Measurements from ENCODE around the gene MPL. TPM values are rescaled to one million over a fixed set of nuclear protein-coding genes. Genes with fewer than 3 reads are reported as not detected.

The MPL gene
- 0.04 and 0.08 TPM in 2 replicates for polyA plus RNA-seq (2013)

GRCh38 chr1:43337588-43337987 lies at the start of gene MPL:
Gene MPL (plus strand): TSS chr1:43337818. CDS start chr1:43337849, 31 bp downstream.
- Histone ChIP-seq H2AK5ac (ENCODE audit: low read length) (no peak within 1 kb of the TSS), H2AFZ (ENCODE audit: insufficient read depth, low read length, poor library complexity) (no peak within 1 kb of the TSS), H3K4me3 (ENCODE audit: low read depth, low read length) (no peak within 1 kb of the TSS), H2BK5ac (ENCODE audit: low read depth, low read length, poor library complexity) (no peak within 1 kb of the TSS), H3K18ac (ENCODE audit: low read length) (no peak within 1 kb of the TSS), H3K14ac (ENCODE audit: low read length) (no peak within 1 kb of the TSS), H3K4ac (ENCODE audit: low read depth, low read length) (no peak within 1 kb of the TSS), H3K23ac (ENCODE audit: low read length) (no peak within 1 kb of the TSS), H2BK12ac (ENCODE audit: low read length) (no peak within 1 kb of the TSS), H3K27ac (ENCODE audit: low read depth, low read length) (no peak within 1 kb of the TSS), H2BK120ac (ENCODE audit: insufficient read depth, low read length, poor library complexity) (no peak within 1 kb of the TSS), H3K4me2 (ENCODE audit: low read length) (no peak within 1 kb of the TSS), H3K27me3 (ENCODE audit: insufficient read depth, low read length) (no peaks in the 10 kb centered on the region), H3K36me3 (ENCODE audit: control insufficient read depth in 1 of 2, insufficient read depth in 2 of 2, low read length in 2 of 2) (no peaks in the 10 kb centered on the region), H3K79me2 (ENCODE audit: control insufficient read depth, insufficient read depth, low read length, poor library complexity) (no peaks in the 10 kb centered on the region), H3K9me3 (ENCODE audit: insufficient read depth, low read depth, low read length) (peaks cover 2% of the 10 kb centered on the region), H4K12ac (ENCODE audit: low read depth, low read length) (no peak within 1 kb of the TSS), H3K4me1 (ENCODE audit: control insufficient read depth in 1 of 2, insufficient read depth in 2 of 2, low read length in 2 of 2) (no peaks in the 10 kb centered on the region), H3K9ac (ENCODE audit: low read length) (peak within 1 kb of the TSS; percentile 29), H3K79me1 (ENCODE audit: low read length) (no peaks in the 10 kb centered on the region), H4K91ac (ENCODE audit: low read depth, low read length) (no peak within 1 kb of the TSS), H4K8ac (ENCODE audit: low read depth, low read length) (no peak within 1 kb of the TSS)
- WGBS (ENCODE audit: extremely low coverage, insufficient coverage, insufficient read length), result no CpG with 5 or more reads among the region's 3 CpGs
- no peak for DNase-seq

GRCh38 chr1:43288058-43288784 lies 49.4 kb upstream of the MPL start:
- H3K9ac ChIP-seq (ENCODE audit: low read length), result no peak overlapping the region
- no peak overlapping the region for H4K91ac ChIP-seq (ENCODE audit: low read depth, low read length)
- H3K23ac ChIP-seq (ENCODE audit: low read length), result no peak overlapping the region
- H3K36me3 ChIP-seq (ENCODE audit: control insufficient read depth in 1 of 2, insufficient read depth in 2 of 2, low read length in 2 of 2), result no peaks in the 10 kb centered on the region
- H4K8ac ChIP-seq (ENCODE audit: low read depth, low read length), result no peak overlapping the region
- H3K4me3 ChIP-seq (ENCODE audit: low read depth, low read length), result no peak overlapping the region
- H3K9me3 ChIP-seq (ENCODE audit: insufficient read depth, low read depth, low read length), result no peaks in the 10 kb centered on the region
- H2AFZ ChIP-seq (ENCODE audit: insufficient read depth, low read length, poor library complexity), result no peak overlapping the region
- H3K4me1 ChIP-seq (ENCODE audit: control insufficient read depth in 1 of 2, insufficient read depth in 2 of 2, low read length in 2 of 2), result peaks cover 4 to 10% of the 10 kb centered on the region in 2 experiments
- no peak overlapping the region for H2BK12ac ChIP-seq (ENCODE audit: low read length)
- no peak overlapping the region for H2BK5ac ChIP-seq (ENCODE audit: low read depth, low read length, poor library complexity)
- H3K79me2 ChIP-seq (ENCODE audit: control insufficient read depth, insufficient read depth, low read length, poor library complexity), result no peaks in the 10 kb centered on the region
- no peak overlapping the region for H4K12ac ChIP-seq (ENCODE audit: low read depth, low read length)
- no peak overlapping the region for H2AK5ac ChIP-seq (ENCODE audit: low read length)
- no CpG with 5 or more reads among the region's 9 CpGs for WGBS (ENCODE audit: extremely low coverage, insufficient coverage, insufficient read length)
- H3K18ac ChIP-seq (ENCODE audit: low read length), result no peak overlapping the region
- no peak overlapping the region for H3K4ac ChIP-seq (ENCODE audit: low read depth, low read length)
- no peak overlapping the region for H3K14ac ChIP-seq (ENCODE audit: low read length)
- no peak overlapping the region for H2BK120ac ChIP-seq (ENCODE audit: insufficient read depth, low read length, poor library complexity)
- no peak overlapping the region for H3K4me2 ChIP-seq (ENCODE audit: low read length)
- no peaks in the 10 kb centered on the region for H3K27me3 ChIP-seq (ENCODE audit: insufficient read depth, low read length)
- H3K27ac ChIP-seq (ENCODE audit: low read depth, low read length), result no peak overlapping the region
- peak in 1 of 2 donors; percentile 64 for DNase-seq
- no peaks in the 10 kb centered on the region for H3K79me1 ChIP-seq (ENCODE audit: low read length)

- H3K36me3 ChIP-seq (ENCODE audit: control insufficient read depth in 1 of 2, insufficient read depth in 2 of 2, low read length in 2 of 2), result no peaks in the 10 kb centered on the region
- DNase-seq, result no peak
- no peaks in the 10 kb centered on the region for H3K9me3 ChIP-seq (ENCODE audit: insufficient read depth, low read depth, low read length)
- H3K23ac ChIP-seq (ENCODE audit: low read length), result no peak overlapping the region
- H3K27ac ChIP-seq (ENCODE audit: low read depth, low read length), result no peak overlapping the region
- H2BK5ac ChIP-seq (ENCODE audit: low read depth, low read length, poor library complexity), result no peak overlapping the region
- H3K27me3 ChIP-seq (ENCODE audit: insufficient read depth, low read length), result no peaks in the 10 kb centered on the region
- H4K8ac ChIP-seq (ENCODE audit: low read depth, low read length), result no peak overlapping the region
- H4K12ac ChIP-seq (ENCODE audit: low read depth, low read length), result no peak overlapping the region
- no peak overlapping the region for H3K18ac ChIP-seq (ENCODE audit: low read length)
- H2BK12ac ChIP-seq (ENCODE audit: low read length), result no peak overlapping the region
- H3K4me1 ChIP-seq (ENCODE audit: control insufficient read depth in 1 of 2, insufficient read depth in 2 of 2, low read length in 2 of 2), result peaks cover 4 to 10% of the 10 kb centered on the region in 2 experiments
- no CpG with 5 or more reads among the region's 12 CpGs for WGBS (ENCODE audit: extremely low coverage, insufficient coverage, insufficient read length)
- H3K79me1 ChIP-seq (ENCODE audit: low read length), result no peaks in the 10 kb centered on the region
- no peaks in the 10 kb centered on the region for H3K79me2 ChIP-seq (ENCODE audit: control insufficient read depth, insufficient read depth, low read length, poor library complexity)
- no peak overlapping the region for H2AFZ ChIP-seq (ENCODE audit: insufficient read depth, low read length, poor library complexity)
- no peak overlapping the region for H3K4me3 ChIP-seq (ENCODE audit: low read depth, low read length)
- no peak overlapping the region for H3K4me2 ChIP-seq (ENCODE audit: low read length)
- H3K4ac ChIP-seq (ENCODE audit: low read depth, low read length), result no peak overlapping the region
- no peak overlapping the region for H2AK5ac ChIP-seq (ENCODE audit: low read length)
- H3K14ac ChIP-seq (ENCODE audit: low read length), result no peak overlapping the region
- H4K91ac ChIP-seq (ENCODE audit: low read depth, low read length), result no peak overlapping the region
- no peak overlapping the region for H2BK120ac ChIP-seq (ENCODE audit: insufficient read depth, low read length, poor library complexity)
- H3K9ac ChIP-seq (ENCODE audit: low read length), result no peak overlapping the region
These were observed 48.6 kb upstream of the MPL start for GRCh38 chr1:43288785-43289706.

- H3K4me3 ChIP-seq (ENCODE audit: low read depth, low read length), result no peak overlapping the region
- no peaks in the 10 kb centered on the region for H3K27me3 ChIP-seq (ENCODE audit: insufficient read depth, low read length)
- H3K36me3 ChIP-seq (ENCODE audit: control insufficient read depth in 1 of 2, insufficient read depth in 2 of 2, low read length in 2 of 2), result no peaks in the 10 kb centered on the region
- H4K91ac ChIP-seq (ENCODE audit: low read depth, low read length), result no peak overlapping the region
- no peak overlapping the region for H4K12ac ChIP-seq (ENCODE audit: low read depth, low read length)
- H2BK12ac ChIP-seq (ENCODE audit: low read length), result no peak overlapping the region
- no peak overlapping the region for H2BK120ac ChIP-seq (ENCODE audit: insufficient read depth, low read length, poor library complexity)
- H3K79me1 ChIP-seq (ENCODE audit: low read length), result no peaks in the 10 kb centered on the region
- H3K14ac ChIP-seq (ENCODE audit: low read length), result no peak overlapping the region
- H3K4me2 ChIP-seq (ENCODE audit: low read length), result no peak overlapping the region
- H3K27ac ChIP-seq (ENCODE audit: low read depth, low read length), result no peak overlapping the region
- no peaks in the 10 kb centered on the region for H3K79me2 ChIP-seq (ENCODE audit: control insufficient read depth, insufficient read depth, low read length, poor library complexity)
- H3K9ac ChIP-seq (ENCODE audit: low read length), result no peak overlapping the region
- no CpG with 5 or more reads among the region's 7 CpGs for WGBS (ENCODE audit: extremely low coverage, insufficient coverage, insufficient read length)
- DNase-seq, result peak in 1 of 2 donors; percentile 58
- no peak overlapping the region for H3K18ac ChIP-seq (ENCODE audit: low read length)
- H3K9me3 ChIP-seq (ENCODE audit: insufficient read depth, low read depth, low read length), result no peaks in the 10 kb centered on the region
- H2BK5ac ChIP-seq (ENCODE audit: low read depth, low read length, poor library complexity), result no peak overlapping the region
- no peak overlapping the region for H2AFZ ChIP-seq (ENCODE audit: insufficient read depth, low read length, poor library complexity)
- H3K23ac ChIP-seq (ENCODE audit: low read length), result no peak overlapping the region
- H3K4me1 ChIP-seq (ENCODE audit: control insufficient read depth in 1 of 2, insufficient read depth in 2 of 2, low read length in 2 of 2), result no peaks in the 10 kb centered on the region
- H2AK5ac ChIP-seq (ENCODE audit: low read length), result no peak overlapping the region
- no peak overlapping the region for H4K8ac ChIP-seq (ENCODE audit: low read depth, low read length)
- H3K4ac ChIP-seq (ENCODE audit: low read depth, low read length), result no peak overlapping the region
These were observed 45.4 kb upstream of the MPL start for GRCh38 chr1:43292216-43292615.
